Endometrial microvascular endothelial cells (primary cell): ENCODE measurements around the gene ZGRF1. TPM values are rescaled to one million over a fixed set of nuclear protein-coding genes. Genes with fewer than 3 reads are reported as not detected.
"Not testable (repeated sequence)": the region's sequence is repeated elsewhere in the genome, so short reads cannot be mapped to it uniquely, and the experiment has no call there.

Experiments
- in situ Hi-C: cut with HindIII; loops from 2 replicates; pipeline ENCODE4 v1.10.0; 2017; ENCODE audit warnings: low sequenced_read_pairs, low pct_unique_long_range_greater_than_20kb; ENCODE audit errors: inconsistent ontology term
- total RNA-seq: library from RNA; depleted of rRNA; stranded (reverse); fragments of >200 nt; gene quantifications from one replicate; pipeline ENCODE4 v1.2.3, GENCODE V29; 2015; ENCODE audit errors: inconsistent ontology term

The ZGRF1 gene
- total RNA-seq, 1 donor from 2014 or later, result 8.5 TPM

GRCh38 chr4:112646632-112647537, 10.2 kb upstream of the ZGRF1 start:
- in situ Hi-C loops, result loop anchor here (10.0 kb wide), 1 partner anchor 68 kb away; no protein-coding TSS in a partner anchor

- in situ Hi-C loops, result loop anchor here (10.0 kb wide), 1 partner anchor 69 kb away; no protein-coding TSS in a partner anchor
These were observed 9.0 kb upstream of the ZGRF1 start for GRCh38 chr4:112645541-112646329.

GRCh38 chr4:112644595-112645535, 8.2 kb upstream of the ZGRF1 start:
- in situ Hi-C loops, result loop anchor here (10.0 kb wide), 1 partner anchor 70 kb away; no protein-coding TSS in a partner anchor

DNA sequence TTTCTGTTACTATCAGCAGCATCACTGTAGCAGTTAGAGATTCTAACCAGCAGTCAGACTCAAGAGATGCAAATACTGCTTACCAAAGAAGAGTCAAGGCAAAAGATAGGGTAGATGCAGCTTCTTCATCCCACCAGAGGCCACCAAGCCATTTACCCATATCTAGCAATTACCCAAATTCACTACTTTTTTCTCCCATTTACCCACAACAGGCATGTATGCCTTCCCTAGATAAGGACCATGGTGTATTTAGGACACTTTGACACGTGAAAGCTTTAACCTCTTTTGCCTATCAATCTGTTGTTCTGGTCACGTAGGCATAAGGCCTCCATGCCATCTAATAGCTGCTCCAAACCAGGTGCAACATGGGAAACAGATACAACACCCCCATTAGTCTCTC, 5.8 kb upstream of the ZGRF1 start:
- in situ Hi-C loops, result loop anchor here (10.0 kb wide), 1 partner anchor 72 kb away; no protein-coding TSS in a partner anchor

DNA sequence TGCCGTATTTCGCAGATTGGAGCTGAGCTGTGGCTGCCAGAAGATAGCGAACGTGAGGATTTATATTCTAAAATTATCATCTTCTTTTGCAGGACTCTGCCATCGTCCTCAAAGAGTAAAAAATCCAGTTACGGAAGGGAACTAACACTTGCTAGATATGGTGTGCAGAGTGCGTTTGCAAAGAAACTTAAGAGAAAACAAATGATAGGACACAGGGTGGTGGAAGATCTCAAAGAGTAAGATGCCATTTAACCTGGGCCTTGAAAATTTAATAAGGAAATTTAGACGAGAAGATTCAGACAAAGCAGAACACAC, 800 bp upstream of the ZGRF1 start:
- in situ Hi-C loops, result no loop called here

GRCh38 chr4:112633477-112634235, 3.1 kb downstream of the ZGRF1 start:
- in situ Hi-C loops, result no loop called here

GRCh38 chr4:112626228-112626627, 10.5 kb downstream of the ZGRF1 start:
- in situ Hi-C loops, result no loop called here

DNA sequence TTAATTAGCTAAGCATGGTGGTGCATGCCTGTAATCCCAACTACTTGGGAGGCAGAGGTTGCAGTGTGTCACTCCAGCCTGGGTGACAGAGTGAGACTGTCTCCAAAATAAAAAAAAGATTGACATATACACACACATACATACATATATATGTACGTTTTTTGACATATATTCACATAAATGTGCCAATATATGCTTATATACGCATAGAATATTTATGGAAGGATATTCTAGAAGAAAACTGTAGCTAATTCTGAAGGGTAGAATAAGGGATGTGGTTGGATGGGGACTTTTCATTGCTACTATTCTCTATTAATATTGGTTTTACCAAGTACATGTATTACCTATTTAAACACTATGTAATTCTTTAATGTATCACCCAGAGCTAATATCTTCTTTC, 19.7 kb downstream of the ZGRF1 start:
- in situ Hi-C loops, result no loop called here

- in situ Hi-C loops, result not testable (repeated sequence)
These were observed 23.9 kb downstream of the ZGRF1 start for GRCh38 chr4:112612814-112613213.

DNA sequence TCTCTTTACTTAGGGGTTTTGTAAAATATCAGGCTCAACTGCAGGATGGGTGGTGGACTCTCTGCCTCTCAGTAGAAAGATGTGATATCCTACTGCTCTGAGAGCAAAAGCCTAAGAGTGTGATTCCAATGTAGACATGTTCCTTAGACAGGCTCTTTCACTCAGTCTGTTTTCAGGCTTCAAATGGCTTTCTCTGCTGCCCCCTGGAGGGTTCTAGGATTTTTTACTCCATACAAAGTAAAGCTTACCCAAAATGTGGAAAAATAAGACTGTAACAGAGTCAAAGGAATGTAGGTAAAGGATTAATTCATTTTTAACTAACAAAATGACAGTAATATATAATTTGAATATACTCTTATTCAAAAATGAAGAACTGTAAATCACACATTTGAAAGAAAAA, 32.1 kb downstream of the ZGRF1 start:
- in situ Hi-C loops, result no loop called here

DNA sequence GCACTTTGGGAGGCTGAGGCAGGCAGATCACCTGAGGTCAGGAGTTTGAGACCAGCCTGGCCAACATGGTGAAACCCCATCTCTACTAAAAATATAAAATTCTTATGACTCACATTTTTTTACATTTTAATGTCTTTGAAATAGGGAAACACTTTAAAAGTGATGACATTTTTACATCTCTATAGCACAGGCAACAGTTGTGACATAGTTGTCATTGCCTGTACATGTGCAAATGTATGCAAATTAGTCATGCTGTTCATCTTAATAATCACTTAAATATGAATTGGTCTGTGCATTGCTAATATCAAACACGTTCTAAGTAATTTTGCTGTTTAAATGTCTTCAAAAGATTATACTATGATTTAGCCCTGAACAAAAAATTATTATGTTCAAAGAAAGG, 41.7 kb downstream of the ZGRF1 start:
- in situ Hi-C loops, result no loop called here

DNA sequence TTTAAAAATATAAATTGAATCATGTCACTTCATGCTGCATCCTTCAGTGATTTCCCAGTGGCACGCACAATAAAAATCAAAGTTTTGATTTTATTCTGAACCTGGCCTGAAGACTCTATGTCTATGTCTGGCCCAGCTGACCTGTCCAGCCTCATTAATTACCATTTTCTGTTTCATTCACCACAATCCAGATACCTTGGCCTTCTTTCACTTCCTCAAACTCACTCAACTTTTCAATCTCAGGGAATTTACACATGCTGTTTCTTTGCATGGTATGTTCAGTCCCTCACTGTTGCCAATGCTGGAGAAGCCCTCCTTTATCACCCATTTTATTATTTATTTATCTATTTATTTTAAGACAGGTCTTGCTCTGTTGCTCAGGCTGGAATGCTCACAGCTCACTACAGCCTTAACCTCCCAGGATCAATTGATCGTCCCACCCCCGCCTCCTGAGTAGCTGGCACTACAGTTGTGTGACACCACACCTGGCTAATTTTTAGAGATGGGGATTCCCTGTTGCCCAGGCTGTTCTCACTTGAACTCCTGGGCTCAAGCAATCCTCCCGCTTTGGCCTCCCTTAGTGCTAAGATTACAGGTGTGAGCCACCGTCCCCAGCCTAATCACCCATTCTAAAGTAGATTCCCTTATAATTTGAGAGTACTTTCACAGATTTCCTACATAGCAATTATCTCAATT, 43.1 kb downstream of the ZGRF1 start:
- in situ Hi-C loops, result no loop called here

GRCh38 chr4:112592717-112593116, 44.0 kb downstream of the ZGRF1 start:
- in situ Hi-C loops, result no loop called here

DNA sequence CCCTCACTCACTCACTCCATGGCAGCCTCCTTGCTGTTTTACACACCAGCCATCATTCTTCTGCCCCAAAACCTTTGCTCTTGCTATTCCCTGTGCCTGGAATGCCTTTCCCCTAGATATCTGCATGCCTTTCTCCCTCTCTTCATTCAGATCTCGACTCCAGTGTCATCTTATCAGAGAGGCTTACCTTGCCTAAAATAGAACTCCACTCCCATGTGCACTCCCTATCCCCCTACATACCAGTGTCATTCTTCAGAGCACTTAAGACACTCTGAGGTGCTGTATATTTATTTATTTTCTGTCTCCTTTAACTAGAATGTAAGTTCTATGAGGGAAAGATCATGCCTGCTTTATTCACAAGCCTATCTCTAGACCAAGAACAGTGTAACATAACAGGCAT, 45.1 kb downstream of the ZGRF1 start:
- in situ Hi-C loops, result no loop called here

GRCh38 chr4:112589206-112589605, 47.5 kb downstream of the ZGRF1 start:
- in situ Hi-C loops, result no loop called here

DNA sequence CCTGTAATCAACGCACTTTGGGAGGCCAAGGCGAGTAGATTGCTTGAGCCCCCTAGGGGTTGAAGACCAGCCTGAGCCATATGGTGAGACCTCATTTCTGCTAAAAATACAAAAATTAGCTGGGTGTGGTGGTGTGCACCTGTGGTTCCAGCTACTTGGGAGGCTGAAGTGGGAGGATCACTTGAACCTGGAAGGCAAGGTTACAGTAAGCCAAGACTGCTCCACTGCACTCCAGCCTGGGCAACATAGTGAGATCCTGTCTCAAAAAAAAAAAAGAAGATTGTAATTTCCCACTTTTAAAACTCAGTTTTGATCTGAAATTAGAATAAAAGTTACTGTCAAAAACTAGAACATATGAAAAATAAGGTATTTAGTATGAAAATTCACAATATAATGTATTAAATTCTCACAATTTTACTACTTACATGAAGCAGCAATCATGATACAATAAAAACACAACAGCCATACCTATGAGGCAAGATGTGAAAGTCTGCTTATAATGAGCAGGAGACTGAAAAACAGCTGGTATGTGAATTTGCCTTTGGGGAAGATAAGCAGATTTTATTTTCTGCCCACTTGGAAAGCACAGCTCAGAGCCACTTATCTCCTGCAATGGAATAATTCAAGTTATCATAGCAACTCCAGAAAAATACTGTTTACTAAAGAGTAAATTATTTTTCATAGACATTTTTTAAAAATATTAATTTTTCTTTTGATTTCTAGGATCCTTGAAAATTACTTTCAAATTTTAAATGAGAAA, 50.6 kb downstream of the ZGRF1 start:
- in situ Hi-C loops, result no loop called here

DNA sequence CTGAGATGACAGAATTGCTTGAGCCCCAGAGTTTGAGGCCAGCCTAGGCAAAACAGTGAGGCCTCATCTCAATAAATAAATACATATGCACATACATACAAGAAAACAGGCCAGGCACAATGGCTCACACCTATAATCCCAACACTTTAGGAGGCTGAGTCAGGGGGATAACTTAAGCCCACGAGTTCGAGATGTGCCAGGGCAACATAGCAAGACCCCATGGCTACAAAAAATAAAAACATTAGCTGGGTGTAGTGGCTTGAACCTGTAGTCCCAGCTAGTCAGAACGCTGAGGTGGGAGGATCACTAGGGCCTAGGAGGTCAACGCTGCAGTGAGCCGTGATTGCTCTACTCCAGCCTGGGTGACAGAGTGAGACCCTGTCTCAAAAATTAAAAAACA, 69.2 kb downstream of the ZGRF1 start:
- in situ Hi-C loops, result no loop called here
